Measurements from ENCODE around the gene MYO1F. TPM values are rescaled to one million over a fixed set of nuclear protein-coding genes. Genes with fewer than 3 reads are reported as not detected.
A peak's percentile ranks its signal among the peaks of the same experiment; 100 is the strongest.

MYO1F gene
- polyA plus RNA-seq, 1 donor from 2014 or later, result 40.9 TPM

DNA sequence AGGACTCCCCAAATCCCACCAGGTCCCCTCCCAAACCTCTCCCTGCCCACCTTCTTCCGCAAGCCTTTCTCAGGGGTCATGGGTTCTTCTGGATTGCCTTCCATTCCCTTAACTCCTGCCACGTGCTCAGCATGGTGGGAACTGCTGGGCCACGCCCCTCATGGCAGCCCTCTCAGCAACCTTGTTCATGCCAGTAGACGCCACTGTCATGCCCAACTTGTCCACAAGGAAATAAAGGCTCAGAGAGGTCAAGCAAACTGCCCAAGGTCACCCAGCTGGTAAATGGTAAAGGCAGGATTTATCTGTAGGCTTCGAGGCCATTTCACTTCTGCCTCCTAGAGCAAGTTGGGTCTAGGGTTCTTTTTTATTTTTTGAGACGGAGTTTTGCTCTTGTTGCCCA is 85.7 kb downstream of the MYO1F start:
- Mint-ChIP-seq H3K9me3 (no peaks in the 10 kb centered on the region), H3K4me3 (no peak overlapping the region), H3K36me3 (peaks cover 1% of the 10 kb centered on the region), H3K27me3 (no peaks in the 10 kb centered on the region), H3K4me1 (peaks cover 10 to 15% (median 14%) of the 10 kb centered on the region in 3 donors), H3K27ac (no peak overlapping the region)

DNA sequence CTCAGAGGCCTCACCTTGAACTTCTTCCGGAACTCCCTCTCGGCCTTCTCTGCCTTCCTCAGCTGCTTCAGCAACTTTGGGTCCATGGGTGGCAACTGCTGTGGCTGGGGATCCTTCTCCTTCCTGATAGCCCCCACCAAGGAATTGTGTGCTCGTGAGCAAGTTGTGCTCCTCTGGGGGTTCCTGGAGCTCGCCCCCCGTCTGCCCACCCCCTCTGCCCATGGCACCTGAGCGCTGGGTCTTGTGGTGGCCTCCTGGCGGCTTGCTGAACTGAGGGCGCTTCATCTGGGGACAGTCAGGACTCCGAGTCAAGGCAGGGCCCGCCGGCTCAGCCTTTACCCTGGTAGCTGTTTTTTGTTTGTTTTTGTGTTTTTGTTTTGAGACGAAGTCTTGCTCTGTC is 86.4 kb downstream of the MYO1F start:
- Mint-ChIP-seq H3K9me3 (no peaks in the 10 kb centered on the region), H3K36me3 (peaks cover 1% of the 10 kb centered on the region), H3K4me1 (peaks cover 13 to 17% (median 14%) of the 10 kb centered on the region in 3 donors), H3K4me3 (no peak overlapping the region), H3K27me3 (no peaks in the 10 kb centered on the region), H3K27ac (peak overlapping the region in 2 of 3 donors; percentile 84 to 85)

DNA sequence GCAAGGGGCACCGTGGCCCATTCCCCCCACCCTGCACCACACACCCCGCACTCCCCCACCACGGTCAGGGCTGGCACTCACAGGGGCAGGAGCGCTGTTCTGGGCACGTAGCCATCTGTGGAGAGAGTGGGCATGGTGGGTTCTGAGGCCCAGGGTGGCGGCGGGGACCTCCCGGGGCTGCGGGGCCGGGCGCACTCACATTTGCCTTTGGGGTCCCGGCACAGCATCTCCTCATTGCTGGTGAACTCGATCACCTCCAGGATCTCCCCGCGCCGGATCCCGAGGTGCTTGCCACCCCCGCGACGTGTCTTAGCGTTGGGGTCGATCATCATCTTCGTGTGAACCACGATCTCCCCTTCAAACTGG is 86.9 kb downstream of the MYO1F start:
- H3K4me3 Mint-ChIP-seq, result no peak overlapping the region
- H3K27me3 Mint-ChIP-seq, result no peaks in the 10 kb centered on the region
- H3K27ac Mint-ChIP-seq, result peak overlapping the region in 1 of 3 donors; percentile 84
- no peaks in the 10 kb centered on the region for H3K9me3 Mint-ChIP-seq
- H3K36me3 Mint-ChIP-seq, result peaks cover 1% of the 10 kb centered on the region
- peaks cover 13 to 17% (median 14%) of the 10 kb centered on the region in 3 donors for H3K4me1 Mint-ChIP-seq

DNA sequence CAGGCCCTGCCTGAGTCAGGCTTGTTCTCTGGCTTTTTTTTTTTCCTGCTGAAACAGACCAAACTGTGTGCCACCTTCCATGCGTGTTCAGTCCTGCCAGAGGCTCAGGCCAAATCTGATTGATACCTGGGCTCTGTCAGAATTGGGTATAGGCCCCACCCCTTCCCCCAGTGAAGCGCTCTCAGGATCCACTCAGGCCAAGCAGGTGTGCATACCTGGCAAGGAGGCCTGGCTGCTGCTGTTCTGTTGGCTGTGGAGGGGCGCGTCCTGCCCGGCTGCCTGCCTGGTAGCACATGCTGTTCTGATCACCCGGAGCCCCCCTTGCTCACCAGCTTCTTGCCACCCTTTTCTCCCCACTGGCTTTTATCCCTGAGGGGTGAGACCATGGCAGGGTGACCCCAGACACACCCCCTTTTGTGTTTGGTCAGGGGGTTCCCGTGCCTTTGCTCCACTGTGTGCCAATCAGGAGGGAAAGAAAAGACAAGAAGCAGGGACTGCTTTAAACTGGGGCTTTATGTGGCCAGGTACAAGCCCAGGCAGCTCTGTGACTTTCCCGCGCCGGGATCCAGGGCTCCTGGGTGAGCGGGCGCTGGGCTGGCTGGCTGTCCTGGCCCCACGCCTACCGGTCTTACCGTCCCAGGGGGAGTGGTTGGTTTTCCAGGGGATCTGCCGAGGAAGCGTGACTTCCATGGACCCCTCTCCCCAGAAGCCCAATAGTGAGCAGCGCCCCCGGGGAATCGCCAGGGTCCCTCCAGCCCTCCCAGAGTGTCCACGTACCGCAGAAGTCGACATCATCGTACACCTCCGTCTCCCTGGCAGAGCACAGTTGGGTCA is 87.5 kb downstream of the MYO1F start:
- Mint-ChIP-seq H3K36me3 (peaks cover 3% of the 10 kb centered on the region), H3K4me3 (no peak overlapping the region), H3K27ac (no peak overlapping the region), H3K9me3 (no peaks in the 10 kb centered on the region), H3K4me1 (peaks cover 13 to 17% (median 14%) of the 10 kb centered on the region in 3 donors), H3K27me3 (no peaks in the 10 kb centered on the region)

GRCh38 chr19:8488365-8488764 is 88.9 kb downstream of the MYO1F start:
- H3K27ac Mint-ChIP-seq, result peak overlapping the region; percentile 36 to 95 (median 76)
- H3K9me3 Mint-ChIP-seq, result no peaks in the 10 kb centered on the region
- H3K36me3 Mint-ChIP-seq, result peaks cover 3% of the 10 kb centered on the region
- H3K4me1 Mint-ChIP-seq, result peaks cover 13 to 16% (median 14%) of the 10 kb centered on the region in 3 donors
- H3K4me3 Mint-ChIP-seq, result no peak overlapping the region
- H3K27me3 Mint-ChIP-seq, result no peaks in the 10 kb centered on the region

- H3K4me3 Mint-ChIP-seq, result peak overlapping the region; percentile 41 to 87 (median 51)
- H3K27me3 Mint-ChIP-seq, result no peaks in the 10 kb centered on the region
- H3K36me3 Mint-ChIP-seq, result peaks cover 3% of the 10 kb centered on the region
- H3K27ac Mint-ChIP-seq, result peak overlapping the region; percentile 83 to 95 (median 91)
- peaks cover 11 to 19% (median 16%) of the 10 kb centered on the region in 3 donors for H3K4me1 Mint-ChIP-seq
- no peaks in the 10 kb centered on the region for H3K9me3 Mint-ChIP-seq
These were observed 89.9 kb downstream of the MYO1F start for GRCh38 chr19:8487137-8487851.

DNA sequence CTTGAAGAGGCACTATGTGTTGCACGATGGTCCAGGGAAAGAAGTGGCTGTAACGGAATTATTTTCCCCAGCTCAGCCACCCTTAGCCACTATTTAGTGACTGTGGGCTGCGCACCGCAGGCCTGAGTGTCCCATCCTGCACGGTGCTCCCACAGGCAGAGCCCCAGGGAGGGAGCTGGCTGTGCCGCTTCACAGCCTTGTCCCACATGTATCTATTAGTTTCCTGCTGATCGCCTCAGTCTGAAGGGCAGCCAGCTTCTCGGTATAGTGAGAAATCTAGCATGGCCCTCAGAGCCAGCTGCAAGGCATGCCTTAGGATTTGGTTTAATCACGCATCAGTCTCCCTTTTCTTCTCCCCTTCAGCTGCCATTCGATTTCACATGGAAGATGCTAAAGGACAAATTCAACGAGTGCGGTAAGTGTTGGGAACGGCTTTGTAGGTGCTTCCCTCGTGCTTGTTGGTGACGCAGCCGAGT is 90.5 kb downstream of the MYO1F start:
- peak overlapping the region in 2 of 4 donors; percentile 49 to 87 for H3K4me3 Mint-ChIP-seq
- peaks cover 11 to 19% (median 16%) of the 10 kb centered on the region in 3 donors for H3K4me1 Mint-ChIP-seq

GRCh38 chr19:8485561-8486371 is 91.5 kb downstream of the MYO1F start:
- H3K4me3 Mint-ChIP-seq, result no peak overlapping the region
- H3K27ac Mint-ChIP-seq, result peak overlapping the region in 1 of 3 donors; percentile 83
- peaks cover 11 to 24% (median 19%) of the 10 kb centered on the region in 3 donors for H3K4me1 Mint-ChIP-seq
- H3K27me3 Mint-ChIP-seq, result no peaks in the 10 kb centered on the region
- H3K9me3 Mint-ChIP-seq, result no peaks in the 10 kb centered on the region
- H3K36me3 Mint-ChIP-seq, result peaks cover 3% of the 10 kb centered on the region

More for the DNA sequence above, 90.5 kb downstream of the MYO1F start:
- Mint-ChIP-seq H3K27me3 (no peaks in the 10 kb centered on the region), H3K27ac (peak overlapping the region; percentile 83 to 95 (median 91)), H3K36me3 (peaks cover 3% of the 10 kb centered on the region), H3K9me3 (no peaks in the 10 kb centered on the region)

- H3K36me3 Mint-ChIP-seq, result peaks cover 3% of the 10 kb centered on the region
These were observed 92.8 kb downstream of the MYO1F start for GRCh38 chr19:8484331-8484894.

GRCh38 chr19:8483165-8483564 is 94.1 kb downstream of the MYO1F start:
- Mint-ChIP-seq H3K4me3 (peak overlapping the region in 1 of 4 donors; percentile 55), H3K27ac (peak overlapping the region in 2 of 3 donors; percentile 16 to 67), H3K4me1 (peaks cover 11 to 27% (median 20%) of the 10 kb centered on the region in 3 donors), H3K27me3 (no peaks in the 10 kb centered on the region), H3K9me3 (no peaks in the 10 kb centered on the region), H3K36me3 (peaks cover 2% of the 10 kb centered on the region)

More at GRCh38 chr19:8484331-8484894, 92.8 kb downstream of the MYO1F start:
- Mint-ChIP-seq H3K27me3 (no peaks in the 10 kb centered on the region), H3K9me3 (no peaks in the 10 kb centered on the region), H3K4me3 (no peak overlapping the region), H3K27ac (peak overlapping the region in 2 of 3 donors; percentile 23 to 57), H3K4me1 (peaks cover 11 to 25% (median 19%) of the 10 kb centered on the region in 3 donors)

GRCh38 chr19:8482696-8483095 is 94.5 kb downstream of the MYO1F start:
- Mint-ChIP-seq H3K4me1 (peaks cover 10 to 27% (median 20%) of the 10 kb centered on the region in 3 donors), H3K4me3 (peak overlapping the region in 1 of 4 donors; percentile 55), H3K36me3 (peaks cover 2% of the 10 kb centered on the region), H3K27me3 (no peaks in the 10 kb centered on the region), H3K27ac (peak overlapping the region in 2 of 3 donors; percentile 16 to 67), H3K9me3 (no peaks in the 10 kb centered on the region)

GRCh38 chr19:8481616-8482015 is 95.6 kb downstream of the MYO1F start:
- peaks cover 6 to 19% (median 10%) of the 10 kb centered on the region in 3 donors for H3K4me1 Mint-ChIP-seq
- peak overlapping the region in 1 of 4 donors; percentile 47 for H3K4me3 Mint-ChIP-seq
- no peaks in the 10 kb centered on the region for H3K9me3 Mint-ChIP-seq
- no peaks in the 10 kb centered on the region for H3K27me3 Mint-ChIP-seq
- peak overlapping the region in 1 of 3 donors; percentile 23 for H3K27ac Mint-ChIP-seq
- H3K36me3 Mint-ChIP-seq, result peaks cover 2% of the 10 kb centered on the region

DNA sequence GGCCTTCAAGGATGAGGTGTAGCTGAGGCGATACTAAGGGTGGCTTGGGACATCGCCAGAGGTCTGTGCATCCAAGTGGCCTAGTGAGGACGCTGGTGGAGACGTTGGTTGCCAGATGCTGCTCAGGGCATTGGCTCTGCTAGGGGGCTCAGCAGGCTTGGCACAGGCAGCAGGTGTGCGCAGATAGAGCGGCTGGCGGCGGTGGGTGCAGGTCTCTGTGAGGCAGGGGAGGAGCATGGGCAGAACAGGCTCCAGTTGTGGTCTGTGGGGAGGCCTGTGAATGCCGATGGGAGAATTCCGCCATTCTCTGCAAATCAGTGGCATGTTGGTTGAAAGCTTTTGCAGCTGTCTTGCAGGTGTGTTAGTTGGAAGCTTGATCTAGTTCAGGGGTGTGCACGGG is 96.0 kb downstream of the MYO1F start:
- peaks cover 3 to 17% (median 10%) of the 10 kb centered on the region in 3 donors for H3K4me1 Mint-ChIP-seq
- H3K4me3 Mint-ChIP-seq, result peak overlapping the region in 1 of 4 donors; percentile 47
- no peaks in the 10 kb centered on the region for H3K27me3 Mint-ChIP-seq
- peak overlapping the region in 2 of 3 donors; percentile 26 to 73 for H3K27ac Mint-ChIP-seq
- no peaks in the 10 kb centered on the region for H3K9me3 Mint-ChIP-seq
- H3K36me3 Mint-ChIP-seq, result peaks cover 2% of the 10 kb centered on the region

DNA sequence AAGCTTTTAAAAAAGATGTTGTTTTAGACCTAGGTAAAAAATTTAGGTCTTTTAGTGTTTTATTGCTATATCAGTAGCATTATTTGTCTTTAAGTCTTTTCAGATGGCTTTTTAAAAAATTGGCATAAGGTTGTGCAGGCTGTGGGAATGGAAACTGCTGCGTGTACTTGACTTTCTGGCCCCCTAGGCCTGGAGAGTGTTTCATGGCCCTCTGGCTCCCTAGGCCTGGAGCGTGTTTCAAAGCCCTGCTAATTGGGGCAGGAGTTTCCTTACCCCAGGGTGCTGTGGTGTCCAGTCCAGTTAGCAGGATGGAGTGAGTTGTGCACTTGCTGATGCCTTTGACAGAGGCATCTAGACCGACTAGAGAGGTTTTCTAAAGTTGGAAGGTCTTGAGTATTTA is 98.6 kb downstream of the MYO1F start:
- Mint-ChIP-seq H3K27ac (peak overlapping the region in 1 of 3 donors; percentile 68), H3K4me1 (peaks cover 18 to 33% (median 25%) of the 10 kb centered on the region in 3 donors), H3K9me3 (no peaks in the 10 kb centered on the region), H3K27me3 (no peaks in the 10 kb centered on the region), H3K36me3 (no peaks in the 10 kb centered on the region), H3K4me3 (peak overlapping the region in 1 of 4 donors; percentile 4)
